ENCODE results near the gene MED14.

Gene MED14

GRCh38 chrX:40729598-40730584 lies 5.5 kb downstream of the MED14 start:
- DNase-seq = no peak

- no peak for DNase-seq
These were observed 7.6 kb downstream of the MED14 start for GRCh38 chrX:40727581-40728252.

- no peak for DNase-seq
These were observed 8.2 kb downstream of the MED14 start for GRCh38 chrX:40727093-40727492.

GRCh38 chrX:40722930-40723329 lies 12.4 kb downstream of the MED14 start:
- no peak for DNase-seq

- DNase-seq = no peak
These were observed 13.7 kb downstream of the MED14 start for GRCh38 chrX:40721489-40722106.

- no peak for DNase-seq
These were observed 14.6 kb downstream of the MED14 start for GRCh38 chrX:40720792-40721191.

- no peak for DNase-seq
These were observed 15.0 kb downstream of the MED14 start for GRCh38 chrX:40720339-40720738.

GRCh38 chrX:40719731-40720130 lies 15.6 kb downstream of the MED14 start:
- DNase-seq = no peak

- no peak for DNase-seq
These were observed 16.1 kb downstream of the MED14 start for GRCh38 chrX:40719218-40719617.

- DNase-seq = no peak
These were observed 25.9 kb downstream of the MED14 start for GRCh38 chrX:40709395-40709794.

- no peak for DNase-seq
These were observed 29.6 kb downstream of the MED14 start for GRCh38 chrX:40705658-40706312.

- DNase-seq = peak; percentile 49
These were observed 34.6 kb downstream of the MED14 start for GRCh38 chrX:40700640-40701342.

- no peak for DNase-seq
These were observed 36.5 kb downstream of the MED14 start for GRCh38 chrX:40698851-40699250.

- no peak for DNase-seq
These were observed 40.5 kb downstream of the MED14 start for GRCh38 chrX:40694802-40695201.

GRCh38 chrX:40688929-40689328 lies 46.4 kb downstream of the MED14 start:
- DNase-seq = no peak

GRCh38 chrX:40687169-40687568 lies 48.2 kb downstream of the MED14 start:
- no peak for DNase-seq

- peak; percentile 59 for DNase-seq
These were observed 49.9 kb downstream of the MED14 start for GRCh38 chrX:40685362-40685918.

- no peak for DNase-seq
These were observed 51.2 kb downstream of the MED14 start for GRCh38 chrX:40684092-40684491.

- DNase-seq = no peak
These were observed 52.1 kb downstream of the MED14 start for GRCh38 chrX:40683245-40683644.

- peak; percentile 63 for DNase-seq
These were observed 64.2 kb downstream of the MED14 start for GRCh38 chrX:40671126-40671525.

- DNase-seq = no peak
These were observed 71.3 kb downstream of the MED14 start for GRCh38 chrX:40663880-40664630.
